Liver (tissue), 9 donors: Measurements from ENCODE around the gene BCHE. TPM values are rescaled to one million over a fixed set of nuclear protein-coding genes. Genes with fewer than 3 reads are reported as not detected.

Experiments
- DNase-seq: peaks from one replicate; pipeline ENCODE4 v3.0.0-alpha.2; 2017; ENCODE audit warnings: low spot score
- H3K27ac ChIP-seq, 2 donors: one replicate each; pipeline ENCODE4 v1.7.0; 2013; ENCODE audit warnings: inconsistent platforms in 2 of 2, low read length in 2 of 2, control low read depth in 1 of 2, low read depth in 1 of 2, mild to moderate bottlenecking in 1 of 2
- H3K27me3 ChIP-seq, 4 donors: one replicate each; pipeline versions ENCODE4 v1.6.1 to v1.7.0; 2013; ENCODE audit warnings: low read length in 3 of 4, inconsistent platforms in 1 of 4, mild to moderate bottlenecking in 1 of 4, moderate library complexity in 1 of 4; ENCODE audit not compliant: control insufficient read depth in 4 of 4, insufficient read depth in 4 of 4
- H3K36me3 ChIP-seq, 4 donors: one replicate each; pipeline versions ENCODE4 v1.6.1 to v1.7.0; 2013; ENCODE audit warnings: low read length in 3 of 4, mild to moderate bottlenecking in 3 of 4, low read depth in 1 of 4, moderate library complexity in 1 of 4; ENCODE audit not compliant: control insufficient read depth in 4 of 4, insufficient read depth in 3 of 4
- H3K4me1 ChIP-seq, 4 donors: one replicate each; pipeline versions ENCODE4 v1.6.1 to v1.7.0; 2013; ENCODE audit warnings: low read length in 3 of 4, mild to moderate bottlenecking in 3 of 4, moderate library complexity in 1 of 4; ENCODE audit not compliant: control insufficient read depth in 4 of 4, insufficient read depth in 4 of 4
- H3K4me3 ChIP-seq, 3 donors: one replicate each; pipeline versions ENCODE4 v1.6.1 to v1.7.0; 2013; ENCODE audit warnings: low read length in 3 of 3, control low read depth in 1 of 3, low read depth in 1 of 3, mild to moderate bottlenecking in 1 of 3
- H3K9ac ChIP-seq, 2 donors: one replicate each; pipeline ENCODE4 v1.7.0; 2013; ENCODE audit warnings: low read length in 2 of 2, mild to moderate bottlenecking in 2 of 2, moderate library complexity in 2 of 2, control low read depth in 1 of 2, low read depth in 1 of 2
- H3K9me3 ChIP-seq, 4 donors: one replicate each; pipeline versions ENCODE4 v1.6.1 to v1.7.0; 2013; ENCODE audit warnings: low read length in 3 of 4; ENCODE audit not compliant: control insufficient read depth in 4 of 4
- ATF3 ChIP-seq: IDR thresholded peaks from 2 replicates; pipeline ENCODE4 v1.6.1; 2016; ENCODE audit warnings: antibody characterized with exemption
- CTCF ChIP-seq: fragments of 150-350 bp; IDR thresholded peaks from 2 replicates; pipeline ENCODE4 v1.5.1; 2017; ENCODE audit warnings: improper control_type of control experiment, low read depth, low read length; ENCODE audit not compliant: missing input control
- EGR1 ChIP-seq, 2 donors: IDR thresholded peaks; 2 replicates each; pipeline ENCODE4 v1.6.1; 2016 to 2018; ENCODE audit warnings: antibody characterized with exemption in 2 of 2, low read depth in 2 of 2
- FOXA1 ChIP-seq: IDR thresholded peaks from 2 replicates; pipeline ENCODE4 v1.6.1; 2016; ENCODE audit warnings: antibody characterized with exemption
- FOXA2 ChIP-seq: IDR thresholded peaks from 2 replicates; pipeline ENCODE4 v1.6.1; 2016; ENCODE audit warnings: antibody characterized with exemption
- GABPA ChIP-seq, 2 donors: IDR thresholded peaks in 1 of 2; conservative IDR thresholded peaks in 1 of 2; 2 replicates each; pipeline ENCODE4 v1.6.1; 2016; ENCODE audit warnings: antibody characterized with exemption in 2 of 2, mild to moderate bottlenecking in 1 of 2, moderate library complexity in 1 of 2
- HNF4A ChIP-seq, 2 donors: conservative IDR thresholded peaks; 2 replicates each; pipeline ENCODE4 v1.6.1; 2016; ENCODE audit warnings: antibody characterized with exemption in 2 of 2, mild to moderate bottlenecking in 2 of 2
- HNF4G ChIP-seq: IDR thresholded peaks from 2 replicates; pipeline ENCODE4 v1.6.1; 2016; ENCODE audit warnings: antibody characterized with exemption
- JUND ChIP-seq, 2 donors: IDR thresholded peaks; 2 replicates each; pipeline ENCODE4 v1.6.1; 2016; ENCODE audit warnings: antibody characterized with exemption in 2 of 2
- MAX ChIP-seq: IDR thresholded peaks from 2 replicates; pipeline ENCODE4 v1.6.1; 2016; ENCODE audit warnings: antibody characterized with exemption
- NR2F2 ChIP-seq: IDR thresholded peaks from 2 replicates; pipeline ENCODE4 v1.6.1; 2016; ENCODE audit warnings: antibody characterized with exemption
- RAD21 ChIP-seq, 2 donors: IDR thresholded peaks; 2 replicates each; pipeline ENCODE4 v1.6.1; 2016; ENCODE audit warnings: antibody characterized with exemption in 2 of 2, mild to moderate bottlenecking in 2 of 2
- REST ChIP-seq: IDR thresholded peaks from 2 replicates; pipeline ENCODE4 v1.6.1; 2016; ENCODE audit warnings: antibody characterized with exemption, mild to moderate bottlenecking
- RXRA ChIP-seq, 2 donors: IDR thresholded peaks; 2 replicates each; pipeline ENCODE4 v1.6.1; 2017 to 2018; ENCODE audit warnings: antibody characterized with exemption in 2 of 2, mild to moderate bottlenecking in 1 of 2
- SP1 ChIP-seq: IDR thresholded peaks from 2 replicates; pipeline ENCODE4 v1.6.1; 2018; ENCODE audit warnings: antibody characterized with exemption, mild to moderate bottlenecking
- TAF1 ChIP-seq: conservative IDR thresholded peaks from 2 replicates; pipeline ENCODE4 v1.6.1; 2016; ENCODE audit warnings: antibody characterized with exemption, mild to moderate bottlenecking
- YY1 ChIP-seq: IDR thresholded peaks from 2 replicates; pipeline ENCODE4 v1.6.1; 2016; ENCODE audit warnings: antibody characterized with exemption, mild to moderate bottlenecking
- ZBTB33 ChIP-seq: IDR thresholded peaks from 2 replicates; pipeline ENCODE4 v1.6.1; 2016; ENCODE audit warnings: antibody characterized with exemption
- WGBS: extraction: QIAGEN DNeasy Blood & Tissue Kit; methylation state at CpG from one replicate; pipeline ENCODE4 v1.1.7; 2013; 5-methylcytosine and 5-hydroxymethylcytosine counted together
- polyA plus RNA-seq, 2 donors: library from polyadenylated mRNA; stranded (reverse) in 1 of 2; unstranded in 1 of 2; fragments of 200-250 nt in 1 of 2; fragments of >200 nt in 1 of 2; fragmentation: Nextera tagmentation in 1 of 2; extraction: Ambion mirVana in 1 of 2; gene quantifications; one replicate each; pipeline versions ENCODE4 v1.2.1 to v1.2.3, GENCODE V29; 2013 to 2015
- total RNA-seq, 2 donors: library from RNA; depleted of rRNA; stranded (reverse); fragments of >200 nt; gene quantifications; one replicate each; pipeline ENCODE4 v1.2.3, GENCODE V29; 2014
- donor health status: healthy.
- donor health status: healthy.
- donor health status: healthy.
- donor health status: healthy.
- donor health status: healthy.

Gene BCHE
- total and polyA plus RNA-seq, 4 donors: 18.4 to 46.8 (median 35.6) TPM

- Histone ChIP-seq H3K27ac (no peak overlapping the region), H3K9me3 (no peaks in the 10 kb centered on the region), H3K36me3 (no peaks in the 10 kb centered on the region), H3K4me3 (no peak overlapping the region), H3K27me3 (no peaks in the 10 kb centered on the region), H3K9ac (no peak overlapping the region), H3K4me1 (peaks cover 3 to 32% (median 17%) of the 10 kb centered on the region in 4 donors)
- no peak for DNase-seq
- TF ChIP-seq RXRA (IDR thresholded peaks at IDR 0.05) (no peak), CTCF (no peak), SP1 (no peak), FOXA1 (no peak), HNF4A (conservative IDR thresholded peaks at IDR 0.05) (no peak)
- WGBS: 93% methylated on average over 1 of the region's 1 CpG
Measured at GRCh38 chr3:165799026-165799425, 38.2 kb downstream of the BCHE start.

- DNase-seq: no peak
- Histone ChIP-seq H3K9ac (no peak overlapping the region), H3K27ac (no peak overlapping the region), H3K36me3 (no peaks in the 10 kb centered on the region), H3K4me1 (peaks cover 1 to 23% (median 12%) of the 10 kb centered on the region in 4 donors), H3K4me3 (peak overlapping the region in 1 of 3 donors; percentile 6), H3K9me3 (no peaks in the 10 kb centered on the region), H3K27me3 (no peaks in the 10 kb centered on the region)
- no peak for TF ChIP-seq RXRA (IDR thresholded peaks at IDR 0.05)
- no peak for TF ChIP-seq CTCF
- no peak for TF ChIP-seq MAX
- TF ChIP-seq SP1: no peak
- TF ChIP-seq HNF4A (conservative IDR thresholded peaks at IDR 0.05): no peak
- TF ChIP-seq HNF4G: no peak
- no peak for TF ChIP-seq ZBTB33
- no peak for TF ChIP-seq NR2F2
- no peak for TF ChIP-seq GABPA (IDR thresholded peaks at IDR 0.05 in 1 of 2, conservative IDR thresholded peaks at IDR 0.05 in 1 of 2)
- no peak for TF ChIP-seq FOXA2
- TF ChIP-seq EGR1 (IDR thresholded peaks at IDR 0.05; ENCODE audit: low read depth in 2 of 2): no peak
- TF ChIP-seq YY1: no peak
- no peak for TF ChIP-seq REST
- no peak for TF ChIP-seq ATF3
- TF ChIP-seq FOXA1: no peak
- no peak for TF ChIP-seq JUND (IDR thresholded peaks at IDR 0.05)
- TF ChIP-seq TAF1: no peak
- no peak for TF ChIP-seq RAD21 (IDR thresholded peaks at IDR 0.05)
- WGBS: 23% methylated on average over 2 of the region's 2 CpGs
Measured at GRCh38 chr3:165797551-165797950, 39.7 kb downstream of the BCHE start.
